Stomach (tissue), 4 donors: Measurements from ENCODE around the gene ZNF224.

Experiments used
- CTCF ChIP-seq, 7 experiments: fragments of 450-650 bp in 4 of 7; fragments of 200-600 bp in 3 of 7; sonication (generic) in 3 of 7; IDR thresholded peaks; one replicate each; pipeline ENCODE4 v1.5.1; 2016 to 2019; ENCODE audit warnings: antibody characterized with exemption in 7 of 7, control low read depth in 2 of 7, mild to moderate bottlenecking in 1 of 7
- POLR2A ChIP-seq, 4 donors: fragments of 450-650 bp; IDR thresholded peaks; one replicate each; pipeline ENCODE4 v1.6.1; 2016; ENCODE audit warnings: antibody characterized with exemption in 4 of 4, control low read depth in 2 of 4, mild to moderate bottlenecking in 1 of 4, moderate library complexity in 1 of 4
- POLR2AphosphoS5 ChIP-seq, 3 donors: sonication (generic); formaldehyde crosslinking; IDR thresholded peaks; one replicate each; pipeline ENCODE4 v1.6.1; 2016; ENCODE audit warnings: antibody characterized with exemption in 3 of 3

GRCh38 chr19:44092108-44092507 is 2.1 kb upstream of the ZNF224 start:
- TF ChIP-seq CTCF (IDR thresholded peaks at IDR 0.05) (no peak), POLR2AphosphoS5 (IDR thresholded peaks at IDR 0.05) (no peak), POLR2A (IDR thresholded peaks at IDR 0.05) (no peak)
